ENCODE data around the gene DMKN.

The DMKN gene

DNA sequence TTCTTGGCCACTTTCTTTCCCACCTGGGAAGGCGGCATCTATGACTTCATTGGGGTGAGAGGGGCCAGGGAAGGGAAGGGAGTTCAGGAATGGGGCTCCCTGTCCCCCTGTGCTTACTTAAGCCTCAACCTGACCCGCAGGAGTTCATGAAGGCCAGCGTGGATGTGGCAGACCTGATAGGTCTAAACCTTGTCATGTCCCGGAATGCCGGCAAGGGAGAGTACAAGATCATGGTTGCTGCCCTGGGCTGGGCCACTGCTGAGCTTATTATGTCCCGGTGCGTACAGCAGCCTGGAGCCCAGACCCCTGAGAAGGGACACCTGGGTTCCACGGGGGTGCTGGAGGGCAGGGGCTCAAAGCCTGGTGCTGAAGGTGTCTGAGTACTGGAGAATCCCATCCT, 33.1 kb upstream of the DMKN start:
- DNase-seq: no peak
- Histone ChIP-seq H3K36me3 (ENCODE audit: control insufficient read depth in 4 of 4, insufficient read depth in 4 of 4, low read length in 3 of 4) (peaks cover 0 to 30% (median 5%) of the 10 kb centered on the region in 4 experiments), H3K4me3 (ENCODE audit: control insufficient read depth in 1 of 7, extremely low read depth in 1 of 7, insufficient read depth in 4 of 7, low read depth in 2 of 7, low read length in 6 of 7) (peak overlapping the region in 5 of 7 experiments; percentile 83 to 96 (median 90)), H3K27me3 (replicated peaks in 2 of 5; ENCODE audit: control insufficient read depth in 4 of 5, insufficient read depth in 5 of 5, low read length in 4 of 5) (no peaks in the 10 kb centered on the region), H3K4me1 (ENCODE audit: control extremely low read depth in 1 of 4, control insufficient read depth in 4 of 4, insufficient read depth in 4 of 4, low read length in 3 of 4) (peaks cover 1 to 23% (median 18%) of the 10 kb centered on the region in 4 experiments), H3K27ac (ENCODE audit: insufficient read depth in 1 of 2, low read depth in 1 of 2, low read length in 2 of 2, poor library complexity in 1 of 2, severe bottlenecking in 2 of 2) (no peak overlapping the region), H3K9me3 (ENCODE audit: control extremely low read depth in 1 of 5, control insufficient read depth in 4 of 5, insufficient read depth in 2 of 5, low read depth in 1 of 5, low read length in 4 of 5) (no peaks in the 10 kb centered on the region)
- ChIA-PET CTCF (interaction anchor here (3.5 kb wide), 1 partner anchor 36 kb away, joined by 16 read pairs; no protein-coding TSS in a partner anchor), POLR2A (no interaction called here)
- WGBS (ENCODE audit: insufficient coverage): 99% methylated on average over 7 of the region's 8 CpGs

DNA sequence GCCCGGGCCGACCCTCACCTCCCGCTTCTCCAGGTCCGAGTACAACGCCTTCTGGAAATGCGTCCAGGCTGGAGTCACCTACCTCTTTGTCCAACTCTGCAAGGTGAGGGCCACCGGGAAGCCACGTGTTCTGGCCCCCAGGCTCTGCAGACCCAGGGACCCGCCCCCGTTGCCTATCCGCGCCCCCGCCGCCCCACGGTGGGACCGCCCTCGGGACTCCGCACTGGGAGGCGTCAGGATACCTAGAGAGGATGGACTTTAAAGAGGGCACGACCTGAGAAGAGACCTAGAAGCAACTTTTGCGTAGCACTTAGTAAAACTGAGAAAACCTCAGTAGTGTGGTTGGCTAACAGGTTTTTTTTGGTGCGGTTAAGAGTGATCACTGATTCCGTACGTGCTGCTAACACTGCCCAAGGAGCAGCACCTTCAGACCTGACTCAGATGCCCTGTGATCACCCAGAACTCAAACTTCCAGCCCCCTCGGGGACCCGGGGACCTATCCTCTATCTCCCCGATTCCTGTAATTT, 32.5 kb upstream of the DMKN start:
- WGBS (ENCODE audit: insufficient coverage): 2% methylated on average over 27 of the region's 27 CpGs
- CTCF ChIA-PET: interaction anchor here (3.5 kb wide), 1 partner anchor 35 kb away, joined by 16 read pairs; no protein-coding TSS in a partner anchor
- DNase-seq: peak in 2 of 3 donors; percentile 45 to 55

DNA sequence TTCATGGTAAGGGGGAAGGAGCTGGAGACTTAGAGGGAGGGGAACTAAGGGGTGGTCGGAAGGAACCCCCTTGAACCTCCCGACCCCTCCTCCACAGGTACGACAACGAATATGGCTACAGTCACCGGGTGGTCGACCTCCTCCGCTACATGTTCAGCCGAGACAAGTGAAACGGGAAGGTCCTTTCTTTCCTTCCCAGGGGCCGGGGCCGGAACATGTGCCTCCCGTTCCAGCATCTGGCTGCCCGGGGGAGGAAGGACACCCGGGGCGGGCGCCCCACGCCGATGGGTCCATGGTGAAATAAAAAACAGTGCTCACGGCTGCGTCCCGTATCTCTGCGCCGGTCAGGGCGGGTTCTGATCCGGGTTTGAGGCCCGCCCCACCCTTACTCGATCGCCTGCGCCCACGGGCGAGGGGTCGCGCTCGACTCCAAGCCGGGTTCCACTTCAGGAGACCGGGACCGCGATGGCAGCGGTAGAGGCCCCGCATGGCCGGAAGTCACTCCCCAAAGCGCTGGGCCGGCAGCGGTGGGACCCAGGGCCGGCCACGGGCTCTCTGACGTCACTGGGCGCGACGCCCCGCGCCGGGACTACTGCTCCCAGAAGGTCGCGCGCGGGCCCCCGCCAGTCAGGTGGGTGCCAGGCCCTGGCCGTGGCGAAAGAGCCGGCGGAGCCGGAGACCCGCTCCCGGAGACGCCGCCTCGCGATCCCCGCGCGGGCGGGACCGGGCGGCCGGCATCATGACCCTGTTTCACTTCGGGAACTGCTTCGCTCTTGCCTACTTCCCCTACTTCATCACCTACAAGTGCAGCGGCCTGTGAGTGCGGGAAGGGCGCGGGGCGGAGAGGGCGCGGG, 31.8 kb upstream of the DMKN start, which contains the start of gene TMEM147:
Gene TMEM147 (plus strand): TSS at position 626 of the 854 bp plus-strand sequence. CDS start 114 bp downstream, at position 740.
- Histone ChIP-seq H3K4me3 (ENCODE audit: control insufficient read depth in 1 of 7, extremely low read depth in 1 of 7, insufficient read depth in 4 of 7, low read depth in 2 of 7, low read length in 6 of 7) (peak within 1 kb of the TSS; percentile 71 to 96 (median 88)), H3K36me3 (ENCODE audit: control insufficient read depth in 4 of 4, insufficient read depth in 4 of 4, low read length in 3 of 4) (peaks cover 0 to 26% (median 5%) of the 10 kb centered on the region in 4 experiments), H3K4me1 (ENCODE audit: control extremely low read depth in 1 of 4, control insufficient read depth in 4 of 4, insufficient read depth in 4 of 4, low read length in 3 of 4) (peaks cover 1 to 23% (median 18%) of the 10 kb centered on the region in 4 experiments), H3K27ac (ENCODE audit: insufficient read depth in 1 of 2, low read depth in 1 of 2, low read length in 2 of 2, poor library complexity in 1 of 2, severe bottlenecking in 2 of 2) (peak within 1 kb of the TSS; percentile 61 to 88), H3K9me3 (ENCODE audit: control extremely low read depth in 1 of 5, control insufficient read depth in 4 of 5, insufficient read depth in 2 of 5, low read depth in 1 of 5, low read length in 4 of 5) (no peaks in the 10 kb centered on the region), H3K27me3 (replicated peaks in 2 of 5; ENCODE audit: control insufficient read depth in 4 of 5, insufficient read depth in 5 of 5, low read length in 4 of 5) (no peaks in the 10 kb centered on the region)
- peak; percentile 75 to 84 (median 78) for DNase-seq
- CTCF ChIA-PET: no interaction called here
- 0% methylated on average over 65 of the region's 85 CpGs for WGBS (ENCODE audit: insufficient coverage)
- POLR2A ChIA-PET: no interaction called here

More for the DNA sequence above, 32.5 kb upstream of the DMKN start:
- H3K4me1 ChIP-seq (ENCODE audit: control extremely low read depth in 1 of 4, control insufficient read depth in 4 of 4, insufficient read depth in 4 of 4, low read length in 3 of 4): peaks cover 1 to 23% (median 18%) of the 10 kb centered on the region in 4 experiments
- H3K4me3 ChIP-seq (ENCODE audit: control insufficient read depth in 1 of 7, extremely low read depth in 1 of 7, insufficient read depth in 4 of 7, low read depth in 2 of 7, low read length in 6 of 7): peak overlapping the region; percentile 71 to 96 (median 88)
- H3K27me3 ChIP-seq (replicated peaks in 2 of 5; ENCODE audit: control insufficient read depth in 4 of 5, insufficient read depth in 5 of 5, low read length in 4 of 5): no peaks in the 10 kb centered on the region
- peaks cover 0 to 31% (median 5%) of the 10 kb centered on the region in 4 experiments for H3K36me3 ChIP-seq (ENCODE audit: control insufficient read depth in 4 of 4, insufficient read depth in 4 of 4, low read length in 3 of 4)
- peak overlapping the region; percentile 61 to 88 for H3K27ac ChIP-seq (ENCODE audit: insufficient read depth in 1 of 2, low read depth in 1 of 2, low read length in 2 of 2, poor library complexity in 1 of 2, severe bottlenecking in 2 of 2)
- POLR2A ChIA-PET: no interaction called here
- H3K9me3 ChIP-seq (ENCODE audit: control extremely low read depth in 1 of 5, control insufficient read depth in 4 of 5, insufficient read depth in 2 of 5, low read depth in 1 of 5, low read length in 4 of 5): no peaks in the 10 kb centered on the region

DNA sequence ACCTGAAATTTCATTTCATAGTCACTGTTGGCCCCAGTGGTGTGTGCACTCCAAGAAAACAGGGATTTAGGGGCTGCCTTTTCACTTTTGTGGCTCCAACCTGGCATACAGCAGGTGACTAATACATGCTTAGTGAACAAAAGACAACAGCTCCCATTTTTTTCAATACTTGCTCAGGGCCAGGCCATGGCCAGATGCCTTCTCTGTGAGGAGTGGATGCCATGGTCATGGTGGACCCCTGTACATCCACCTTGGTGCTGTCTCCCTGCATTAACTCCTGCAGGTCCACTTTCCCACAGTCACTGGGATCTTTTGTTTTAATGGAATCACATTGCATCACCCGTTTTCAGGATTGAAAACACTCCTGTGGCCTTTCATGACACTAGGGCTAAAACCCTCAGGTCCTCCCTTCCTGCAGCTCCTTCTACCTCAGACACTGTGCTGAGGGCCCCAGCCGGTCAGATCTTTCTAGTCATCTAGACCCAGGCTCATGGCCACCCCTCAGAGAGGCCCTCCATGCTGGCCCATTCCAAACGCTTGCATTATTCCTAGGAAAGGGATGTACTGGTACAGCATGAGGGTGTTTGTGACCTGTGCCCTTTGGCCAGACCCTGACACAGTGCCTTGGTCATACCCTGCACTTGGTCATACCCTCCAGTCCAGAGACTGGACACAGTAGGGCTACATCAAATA, 30.8 kb upstream of the DMKN start:
- Histone ChIP-seq H3K4me1 (ENCODE audit: control extremely low read depth in 1 of 4, control insufficient read depth in 4 of 4, insufficient read depth in 4 of 4, low read length in 3 of 4) (peaks cover 1 to 22% (median 18%) of the 10 kb centered on the region in 4 experiments), H3K36me3 (ENCODE audit: control insufficient read depth in 4 of 4, insufficient read depth in 4 of 4, low read length in 3 of 4) (peaks cover 0 to 27% (median 5%) of the 10 kb centered on the region in 4 experiments), H3K27me3 (replicated peaks in 2 of 5; ENCODE audit: control insufficient read depth in 4 of 5, insufficient read depth in 5 of 5, low read length in 4 of 5) (no peaks in the 10 kb centered on the region), H3K9me3 (ENCODE audit: control extremely low read depth in 1 of 5, control insufficient read depth in 4 of 5, insufficient read depth in 2 of 5, low read depth in 1 of 5, low read length in 4 of 5) (no peaks in the 10 kb centered on the region), H3K27ac (ENCODE audit: insufficient read depth in 1 of 2, low read depth in 1 of 2, low read length in 2 of 2, poor library complexity in 1 of 2, severe bottlenecking in 2 of 2) (peak overlapping the region in 1 of 2 experiments; percentile 88), H3K4me3 (ENCODE audit: control insufficient read depth in 1 of 7, extremely low read depth in 1 of 7, insufficient read depth in 4 of 7, low read depth in 2 of 7, low read length in 6 of 7) (peak overlapping the region in 6 of 7 experiments; percentile 79 to 96 (median 89))
- POLR2A ChIA-PET: no interaction called here
- no peak for DNase-seq
- CTCF ChIA-PET: interaction anchor here (1.0 to 1.3 kb wide), 2 partner anchors 15 to 35 kb away, joined by 3 read pairs; no protein-coding TSS in a partner anchor
- WGBS (ENCODE audit: insufficient coverage): 100% methylated on average over 3 of the region's 3 CpGs

DNA sequence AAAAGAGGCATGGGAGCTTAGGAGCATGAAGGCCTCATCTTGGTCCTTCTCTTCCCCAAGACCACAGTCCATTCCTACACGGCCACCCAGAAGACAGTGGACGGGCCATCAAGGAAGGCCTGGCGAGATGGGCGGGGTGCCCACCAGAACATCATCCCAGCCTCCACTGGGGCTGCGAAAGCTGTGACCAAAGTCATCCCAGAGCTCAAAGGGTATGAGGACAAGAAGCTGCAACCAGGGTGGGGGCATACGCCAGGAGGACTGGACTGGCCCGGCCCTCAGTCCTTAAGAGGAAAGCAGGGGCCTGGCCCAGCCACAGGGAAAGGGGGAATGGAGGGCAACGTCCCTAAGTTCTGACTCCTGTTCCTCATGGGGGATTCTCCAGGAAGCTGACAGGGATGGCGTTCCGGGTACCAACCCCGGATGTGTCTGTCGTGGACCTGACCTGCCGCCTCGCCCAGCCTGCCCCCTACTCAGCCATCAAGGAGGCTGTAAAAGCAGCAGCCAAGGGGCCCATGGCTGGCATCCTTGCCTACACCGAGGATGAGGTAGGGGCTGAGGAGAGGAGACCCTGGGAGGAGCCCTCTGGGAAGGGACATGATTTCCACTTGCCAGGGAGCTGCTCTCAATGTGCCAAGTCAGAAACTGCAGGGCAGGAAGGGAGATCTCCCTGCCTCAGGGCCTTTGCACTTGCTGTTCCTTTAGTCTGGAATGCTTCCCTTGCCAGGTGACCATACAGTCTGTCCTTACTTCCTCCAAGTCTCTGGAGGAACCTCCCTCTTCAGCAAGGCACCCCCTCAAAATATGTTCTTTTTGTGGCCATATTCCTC, 30.0 kb upstream of the DMKN start:
- ChIA-PET CTCF (interaction anchor here (0.9 to 2.4 kb wide), 4 partner anchors 12 to 35 kb away, joined by 3 to 8 read pairs (median 3); no protein-coding TSS in a partner anchor), POLR2A (no interaction called here)

DNA sequence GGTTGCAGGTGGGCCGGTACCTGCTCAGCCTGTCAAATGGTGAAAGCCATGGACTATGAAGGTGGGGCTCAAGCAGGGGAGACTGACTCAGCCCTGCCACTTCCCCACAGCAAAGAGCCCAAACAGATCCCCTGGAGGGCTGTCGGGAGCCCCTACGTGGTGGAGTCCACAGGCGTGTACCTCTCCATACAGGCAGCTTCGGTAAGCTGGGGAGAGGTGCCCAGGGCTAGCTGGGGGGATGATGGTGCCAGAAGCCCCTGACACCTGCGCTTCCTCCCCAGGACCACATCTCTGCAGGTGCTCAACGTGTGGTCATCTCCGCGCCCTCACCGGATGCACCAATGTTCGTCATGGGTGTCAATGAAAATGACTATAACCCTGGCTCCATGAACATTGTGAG, 28.8 kb upstream of the DMKN start:
- ChIA-PET POLR2A (no interaction called here), CTCF (interaction anchor here (2.0 to 2.4 kb wide), 2 partner anchors 13 to 32 kb away, joined by 4 to 8 read pairs; no protein-coding TSS in a partner anchor)
- no peak overlapping the region for H3K4me3 ChIP-seq (ENCODE audit: control insufficient read depth in 1 of 7, extremely low read depth in 1 of 7, insufficient read depth in 4 of 7, low read depth in 2 of 7, low read length in 6 of 7)
- H3K27me3 ChIP-seq (replicated peaks in 2 of 5; ENCODE audit: control insufficient read depth in 4 of 5, insufficient read depth in 5 of 5, low read length in 4 of 5): no peaks in the 10 kb centered on the region
- DNase-seq: no peak
- H3K4me1 ChIP-seq (ENCODE audit: control extremely low read depth in 1 of 4, control insufficient read depth in 4 of 4, insufficient read depth in 4 of 4, low read length in 3 of 4): peaks cover 1 to 22% (median 18%) of the 10 kb centered on the region in 4 experiments
- WGBS (ENCODE audit: insufficient coverage): 97% methylated on average over 9 of the region's 11 CpGs
- no peaks in the 10 kb centered on the region for H3K9me3 ChIP-seq (ENCODE audit: control extremely low read depth in 1 of 5, control insufficient read depth in 4 of 5, insufficient read depth in 2 of 5, low read depth in 1 of 5, low read length in 4 of 5)
- H3K36me3 ChIP-seq (ENCODE audit: control insufficient read depth in 4 of 4, insufficient read depth in 4 of 4, low read length in 3 of 4): peaks cover 0 to 23% (median 5%) of the 10 kb centered on the region in 4 experiments
- no peak overlapping the region for H3K27ac ChIP-seq (ENCODE audit: insufficient read depth in 1 of 2, low read depth in 1 of 2, low read length in 2 of 2, poor library complexity in 1 of 2, severe bottlenecking in 2 of 2)

More for the DNA sequence above, 30.0 kb upstream of the DMKN start:
- Histone ChIP-seq H3K4me3 (ENCODE audit: control insufficient read depth in 1 of 7, extremely low read depth in 1 of 7, insufficient read depth in 4 of 7, low read depth in 2 of 7, low read length in 6 of 7) (no peak overlapping the region), H3K36me3 (ENCODE audit: control insufficient read depth in 4 of 4, insufficient read depth in 4 of 4, low read length in 3 of 4) (peaks cover 0 to 27% (median 5%) of the 10 kb centered on the region in 4 experiments), H3K27me3 (replicated peaks in 2 of 5; ENCODE audit: control insufficient read depth in 4 of 5, insufficient read depth in 5 of 5, low read length in 4 of 5) (no peaks in the 10 kb centered on the region), H3K27ac (ENCODE audit: insufficient read depth in 1 of 2, low read depth in 1 of 2, low read length in 2 of 2, poor library complexity in 1 of 2, severe bottlenecking in 2 of 2) (no peak overlapping the region), H3K9me3 (ENCODE audit: control extremely low read depth in 1 of 5, control insufficient read depth in 4 of 5, insufficient read depth in 2 of 5, low read depth in 1 of 5, low read length in 4 of 5) (no peaks in the 10 kb centered on the region), H3K4me1 (ENCODE audit: control extremely low read depth in 1 of 4, control insufficient read depth in 4 of 4, insufficient read depth in 4 of 4, low read length in 3 of 4) (peaks cover 1 to 22% (median 18%) of the 10 kb centered on the region in 4 experiments)
- DNase-seq: no peak
- WGBS (ENCODE audit: insufficient coverage): 97% methylated on average over 15 of the region's 15 CpGs
